GM23338 (cell line): Measurements from ENCODE around the gene ZNF532. TPM values are rescaled to one million over a fixed set of nuclear protein-coding genes. Genes with fewer than 3 reads are reported as not detected.

Experiments
- ATAC-seq: fragments of 200-7000 bp; cut with Tn5 transposase; 3 replicates; pipeline ENCODE4 v1.9.1; 2020
- DNase-seq: peaks from one replicate; pipeline ENCODE4 v3.0.0-alpha.2; 2015; ENCODE audit warnings: low spot score
- H2AFZ ChIP-seq: fragments of 200-600 bp; sonication (generic); 2 replicates; pipeline ENCODE4 v1.8.0; 2016; ENCODE audit warnings: antibody characterized with exemption, mild to moderate bottlenecking, moderate library complexity
- H3F3A ChIP-seq: fragments of 200-600 bp; sonication (generic); replicated peaks from 2 replicates; pipeline ENCODE4 v1.8.0; 2017; ENCODE audit warnings: antibody characterized with exemption, mixed run types, low read depth
- H3K27ac ChIP-seq: fragments of 200-600 bp; sonication (generic); 2 replicates; pipeline ENCODE4 v1.6.1; 2016; ENCODE audit warnings: low read depth
- H3K27me3 ChIP-seq: fragments of 200-600 bp; sonication (generic); 2 replicates; pipeline ENCODE4 v1.8.0; 2016; ENCODE audit warnings: mild to moderate bottlenecking, mixed run types, moderate library complexity; ENCODE audit not compliant: insufficient read depth
- H3K36me3 ChIP-seq: fragments of 200-600 bp; sonication (generic); 2 replicates; pipeline ENCODE4 v1.8.0; 2016; ENCODE audit warnings: mild to moderate bottlenecking; ENCODE audit not compliant: insufficient read depth
- H3K4me1 ChIP-seq: fragments of 200-600 bp; sonication (generic); 2 replicates; pipeline ENCODE4 v1.8.0; 2016; ENCODE audit warnings: mild to moderate bottlenecking, moderate library complexity; ENCODE audit not compliant: insufficient read depth
- H3K4me2 ChIP-seq: fragments of 200-600 bp; sonication (generic); 2 replicates; pipeline ENCODE4 v1.7.1; 2017; ENCODE audit warnings: mixed run types
- H3K4me3 ChIP-seq: fragments of 200-600 bp; sonication (generic); 2 replicates; pipeline ENCODE4 v1.6.1; 2016; ENCODE audit warnings: mixed run types
- H3K79me2 ChIP-seq: fragments of 200-600 bp; sonication (generic); replicated peaks from 2 replicates; pipeline ENCODE4 v1.8.0; 2017; ENCODE audit warnings: mild to moderate bottlenecking; ENCODE audit not compliant: insufficient read depth
- H3K9me2 ChIP-seq: fragments of 200-600 bp; sonication (generic); 2 replicates; pipeline ENCODE4 v1.8.0; 2017; ENCODE audit not compliant: insufficient read depth
- H4K20me1 ChIP-seq: fragments of 200-600 bp; sonication (generic); replicated peaks from 2 replicates; pipeline ENCODE4 v1.8.0; 2017; ENCODE audit warnings: mild to moderate bottlenecking; ENCODE audit not compliant: insufficient read depth
- H3K27ac Mint-ChIP-seq: 2 replicates; pipeline ENCODE4 v1.8.0; 2020; ENCODE audit warnings: inconsistent platforms, mild to moderate bottlenecking, moderate library complexity, mixed read lengths
- H3K27me3 Mint-ChIP-seq: 3 replicates; pipeline ENCODE4 v1.8.0; 2022; ENCODE audit warnings: low read depth, mild to moderate bottlenecking, moderate library complexity, mixed read lengths, inconsistent platforms; ENCODE audit not compliant: insufficient read depth, poor library complexity
- H3K36me3 Mint-ChIP-seq: 3 replicates; pipeline ENCODE4 v1.8.0; 2021; ENCODE audit warnings: low read depth, mild to moderate bottlenecking, inconsistent platforms, moderate library complexity, mixed read lengths
- H3K4me1 Mint-ChIP-seq: 3 replicates; pipeline ENCODE4 v1.8.0; 2020; ENCODE audit warnings: mild to moderate bottlenecking, inconsistent platforms, mixed read lengths
- H3K4me3 Mint-ChIP-seq: 3 replicates; pipeline ENCODE4 v1.8.0; 2021; ENCODE audit warnings: moderate library complexity, mild to moderate bottlenecking, inconsistent platforms, mixed read lengths
- H3K9me3 Mint-ChIP-seq: 3 replicates; pipeline ENCODE4 v1.8.0; 2020; ENCODE audit warnings: moderate library complexity, mild to moderate bottlenecking, inconsistent platforms, mixed read lengths
- CREB1 ChIP-seq: fragments of 250-450 bp; sonication (Bioruptor Pico); IDR thresholded peaks from 2 replicates; pipeline ENCODE4 v1.5.0; 2020; ENCODE audit warnings: low read depth, mild to moderate bottlenecking, moderate library complexity
- ETS1 ChIP-seq: IDR thresholded peaks from 2 replicates; pipeline ENCODE4 v1.6.1; 2016; ENCODE audit warnings: antibody characterized with exemption
- EZH2 ChIP-seq: fragments of 200-600 bp; sonication (generic); IDR thresholded peaks from one replicate; pipeline ENCODE4 v1.8.0; 2017; ENCODE audit warnings: antibody characterized with exemption, mild to moderate bottlenecking, low read depth; ENCODE audit not compliant: unreplicated experiment
- EZH2phosphoT487 ChIP-seq: fragments of 200-600 bp; sonication (generic); IDR thresholded peaks from one replicate; pipeline ENCODE4 v1.8.1; 2018; ENCODE audit warnings: antibody characterized with exemption; ENCODE audit not compliant: unreplicated experiment
- JUNB ChIP-seq: IDR thresholded peaks from one replicate; pipeline ENCODE4 v1.6.1; 2016; ENCODE audit warnings: antibody characterized with exemption; ENCODE audit not compliant: unreplicated experiment
- NANOG ChIP-seq: IDR thresholded peaks from 2 replicates; pipeline ENCODE4 v1.6.1; 2016; ENCODE audit warnings: antibody characterized with exemption, borderline replicate concordance
- STAT1 ChIP-seq: IDR thresholded peaks from one replicate; pipeline ENCODE4 v1.6.1; 2016; ENCODE audit warnings: antibody characterized with exemption; ENCODE audit not compliant: unreplicated experiment
- ZNF331 ChIP-seq: fragments of 250-450 bp; sonication (Bioruptor Pico); IDR thresholded peaks from 2 replicates; pipeline ENCODE4 v1.5.0; 2020; ENCODE audit warnings: low read depth, mild to moderate bottlenecking, moderate library complexity
- polyA plus RNA-seq: library from polyadenylated mRNA; unstranded; fragments of >200 nt; fragmentation: Nextera tagmentation; extraction: Ambion mirVana; gene quantifications from 2 replicates; pipeline ENCODE4 v1.2.1, GENCODE V29; 2016
- total RNA-seq: library from RNA; depleted of rRNA; stranded (reverse); fragments of >200 nt; shearing (Covaris generic); gene quantifications from 2 replicates; pipeline ENCODE4 v1.2.3, GENCODE V29; 2014
- TF ChIP-seq, protein P1 (sequence below), 2 experiments: fragments of 200-600 bp in 1 of 2; sonication (generic) in 1 of 2; conservative IDR thresholded peaks; 2 replicates each; pipeline versions ENCODE4 v1.5.1 to v1.6.1; 2016 to 2017; ENCODE audit warnings: antibody characterized with exemption in 2 of 2, low read depth in 2 of 2, mild to moderate bottlenecking in 2 of 2, moderate library complexity in 1 of 2
- TF ChIP-seq, protein P2 (sequence below): IDR thresholded peaks from one replicate; pipeline ENCODE4 v1.6.1; 2018; ENCODE audit warnings: antibody characterized with exemption; ENCODE audit not compliant: unreplicated experiment

The ZNF532 gene
- total and polyA plus RNA-seq, 2 experiments from 2014 or later: 51.5 to 225 TPM

GRCh38 chr18:58998401-58999203, 133.9 kb downstream of the ZNF532 start:
- Histone ChIP-seq H3K9me2 (peaks cover 2% of the 10 kb centered on the region; the same call in 1 of the 2 replicates), H3K36me3 (no peaks in the 10 kb centered on the region), H3K4me1 (peaks cover 30% of the 10 kb centered on the region), H3K79me2 (no peaks in the 10 kb centered on the region), H3F3A (0 out of 2 replicates have a peak, but pooled peaks cover 3% of the 10 kb centered on the region), H3K27me3 (no peaks in the 10 kb centered on the region), H3K27ac (0 out of 2 replicates have a peak overlapping the region, but pooled peaks have one; percentile 16), H3K4me3 (no peak overlapping the region), H4K20me1 (no peaks in the 10 kb centered on the region), H3K4me2 (no peak overlapping the region), H2AFZ (no peak overlapping the region)
- DNase-seq: no peak
- TF ChIP-seq JUNB (no peak), STAT1 (no peak), NANOG (no peak), EZH2 (no peak), CREB1 (CRISPR knock-in tag) (no peak)
- TF ChIP-seq, protein P1, sequence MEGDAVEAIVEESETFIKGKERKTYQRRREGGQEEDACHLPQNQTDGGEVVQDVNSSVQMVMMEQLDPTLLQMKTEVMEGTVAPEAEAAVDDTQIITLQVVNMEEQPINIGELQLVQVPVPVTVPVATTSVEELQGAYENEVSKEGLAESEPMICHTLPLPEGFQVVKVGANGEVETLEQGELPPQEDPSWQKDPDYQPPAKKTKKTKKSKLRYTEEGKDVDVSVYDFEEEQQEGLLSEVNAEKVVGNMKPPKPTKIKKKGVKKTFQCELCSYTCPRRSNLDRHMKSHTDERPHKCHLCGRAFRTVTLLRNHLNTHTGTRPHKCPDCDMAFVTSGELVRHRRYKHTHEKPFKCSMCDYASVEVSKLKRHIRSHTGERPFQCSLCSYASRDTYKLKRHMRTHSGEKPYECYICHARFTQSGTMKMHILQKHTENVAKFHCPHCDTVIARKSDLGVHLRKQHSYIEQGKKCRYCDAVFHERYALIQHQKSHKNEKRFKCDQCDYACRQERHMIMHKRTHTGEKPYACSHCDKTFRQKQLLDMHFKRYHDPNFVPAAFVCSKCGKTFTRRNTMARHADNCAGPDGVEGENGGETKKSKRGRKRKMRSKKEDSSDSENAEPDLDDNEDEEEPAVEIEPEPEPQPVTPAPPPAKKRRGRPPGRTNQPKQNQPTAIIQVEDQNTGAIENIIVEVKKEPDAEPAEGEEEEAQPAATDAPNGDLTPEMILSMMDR (conservative IDR thresholded peaks at IDR 0.05; ENCODE audit: low read depth in 2 of 2): no peak
- Mint-ChIP-seq H3K9me3 (no peaks in the 10 kb centered on the region; the same call in 2 of the 3 replicates), H3K36me3 (no peaks in the 10 kb centered on the region), H3K4me3 (no peak overlapping the region), H3K27me3 (peaks cover 4% of the 10 kb centered on the region), H3K4me1 (peaks cover 31% of the 10 kb centered on the region), H3K27ac (no peak overlapping the region)
- no peak for ATAC-seq

GRCh38 chr18:59001166-59001565, 136.5 kb downstream of the ZNF532 start:
- Mint-ChIP-seq H3K36me3 (no peaks in the 10 kb centered on the region), H3K27ac (no peak overlapping the region), H3K4me1 (peaks cover 40% of the 10 kb centered on the region), H3K4me3 (no peak overlapping the region), H3K9me3 (peaks cover 5% of the 10 kb centered on the region), H3K27me3 (peaks cover 11% of the 10 kb centered on the region)
- Histone ChIP-seq H3K27me3 (no peaks in the 10 kb centered on the region), H3K9me2 (peaks cover 2% of the 10 kb centered on the region; the same call in 1 of the 2 replicates), H3K4me2 (no peak overlapping the region), H3K4me3 (no peak overlapping the region), H3K79me2 (no peaks in the 10 kb centered on the region), H3F3A (0 out of 2 replicates have a peak, but pooled peaks cover 3% of the 10 kb centered on the region), H4K20me1 (no peaks in the 10 kb centered on the region), H3K36me3 (no peaks in the 10 kb centered on the region), H2AFZ (peak overlapping the region; percentile 57; the same call in 1 of the 2 replicates), H3K4me1 (peaks cover 38% of the 10 kb centered on the region), H3K27ac (no peak overlapping the region)
- ATAC-seq (no peak), DNase-seq (no peak)
- TF ChIP-seq ZNF331 (CRISPR knock-in tag) (no peak), EZH2 (no peak), ETS1 (no peak), EZH2phosphoT487 (no peak), JUNB (no peak)
- TF ChIP-seq, protein P2, sequence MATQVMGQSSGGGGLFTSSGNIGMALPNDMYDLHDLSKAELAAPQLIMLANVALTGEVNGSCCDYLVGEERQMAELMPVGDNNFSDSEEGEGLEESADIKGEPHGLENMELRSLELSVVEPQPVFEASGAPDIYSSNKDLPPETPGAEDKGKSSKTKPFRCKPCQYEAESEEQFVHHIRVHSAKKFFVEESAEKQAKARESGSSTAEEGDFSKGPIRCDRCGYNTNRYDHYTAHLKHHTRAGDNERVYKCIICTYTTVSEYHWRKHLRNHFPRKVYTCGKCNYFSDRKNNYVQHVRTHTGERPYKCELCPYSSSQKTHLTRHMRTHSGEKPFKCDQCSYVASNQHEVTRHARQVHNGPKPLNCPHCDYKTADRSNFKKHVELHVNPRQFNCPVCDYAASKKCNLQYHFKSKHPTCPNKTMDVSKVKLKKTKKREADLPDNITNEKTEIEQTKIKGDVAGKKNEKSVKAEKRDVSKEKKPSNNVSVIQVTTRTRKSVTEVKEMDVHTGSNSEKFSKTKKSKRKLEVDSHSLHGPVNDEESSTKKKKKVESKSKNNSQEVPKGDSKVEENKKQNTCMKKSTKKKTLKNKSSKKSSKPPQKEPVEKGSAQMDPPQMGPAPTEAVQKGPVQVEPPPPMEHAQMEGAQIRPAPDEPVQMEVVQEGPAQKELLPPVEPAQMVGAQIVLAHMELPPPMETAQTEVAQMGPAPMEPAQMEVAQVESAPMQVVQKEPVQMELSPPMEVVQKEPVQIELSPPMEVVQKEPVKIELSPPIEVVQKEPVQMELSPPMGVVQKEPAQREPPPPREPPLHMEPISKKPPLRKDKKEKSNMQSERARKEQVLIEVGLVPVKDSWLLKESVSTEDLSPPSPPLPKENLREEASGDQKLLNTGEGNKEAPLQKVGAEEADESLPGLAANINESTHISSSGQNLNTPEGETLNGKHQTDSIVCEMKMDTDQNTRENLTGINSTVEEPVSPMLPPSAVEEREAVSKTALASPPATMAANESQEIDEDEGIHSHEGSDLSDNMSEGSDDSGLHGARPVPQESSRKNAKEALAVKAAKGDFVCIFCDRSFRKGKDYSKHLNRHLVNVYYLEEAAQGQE: no peak
- TF ChIP-seq, protein P1 (conservative IDR thresholded peaks at IDR 0.05; ENCODE audit: low read depth in 2 of 2): no peak
